Endothelial cell of umbilical vein (primary cell): Measurements from ENCODE around the gene RHEX. TPM values are rescaled to one million over a fixed set of nuclear protein-coding genes. Genes with fewer than 3 reads are reported as not detected.
"Not testable (repeated sequence)": the region's sequence is repeated elsewhere in the genome, so short reads cannot be mapped to it uniquely, and the experiment has no call there.

ENCODE experiments used
- BruUV-seq: library from RNA; stranded (reverse); fragments of 400-500 nt; replicated peaks from 2 replicates; lab custom pipeline; 2021; lab: Mats Ljungman, UMichigan
- CTCF ChIA-PET: fragments of 300-600, 350-600 bp; sonication (Branson Sonifier 250); formaldehyde crosslinking; loops from one replicate; lab custom pipeline; 2021; ENCODE audit warnings: antibody characterized with exemption, inconsistent platforms; lab: Charles Lee
- POLR2A ChIA-PET: fragments of 300-600, 350-600 bp; sonication (Branson Sonifier 250); formaldehyde crosslinking; loops from one replicate; lab custom pipeline; 2021; ENCODE audit warnings: antibody characterized with exemption, inconsistent platforms; lab: Charles Lee
- DNase-seq: peaks from one replicate; pipeline ENCODE4 v3.0.0-alpha.2; 2011; ENCODE audit warnings: low read depth, low spot score
- FAIRE-seq: peaks from 2 replicates; lab custom pipeline; 2011; peaks lifted over from hg19 to GRCh38; lab: Jason Lieb, UNC
- H2AFZ ChIP-seq: 2 replicates; pipeline ENCODE4 v1.6.0; 2012; ENCODE audit warnings: low read depth, low read length, control low read depth, inconsistent platforms
- H3K27ac ChIP-seq: 2 replicates; pipeline ENCODE4 v1.5.1; 2011; ENCODE audit warnings: low read depth, mild to moderate bottlenecking, control low read depth, low read length, moderate library complexity; ENCODE audit not compliant: insufficient read depth
- H3K27me3 ChIP-seq, 2 experiments: 2 replicates each; pipeline versions ENCODE4 v1.6.0 to v1.6.1; 2011; ENCODE audit warnings: low read length in 2 of 2, mixed read lengths in 1 of 2; ENCODE audit not compliant: control insufficient read depth in 2 of 2, insufficient read depth in 2 of 2
- H3K36me3 ChIP-seq, 2 experiments: 2 replicates in 1 of 2; 3 replicates in 1 of 2; pipeline ENCODE4 v1.5.1; 2011; ENCODE audit warnings: low read length in 2 of 2, mild to moderate bottlenecking in 1 of 2, moderate library complexity in 1 of 2; ENCODE audit not compliant: control insufficient read depth in 2 of 2, insufficient read depth in 2 of 2; ENCODE audit errors: extremely low read depth in 1 of 2
- H3K4me1 ChIP-seq: 3 replicates; pipeline ENCODE4 v1.5.1; 2011; ENCODE audit warnings: mild to moderate bottlenecking, low read length; ENCODE audit not compliant: control insufficient read depth, insufficient read depth; ENCODE audit errors: extremely low read depth
- H3K4me2 ChIP-seq: 2 replicates; pipeline ENCODE4 v1.6.1; 2011; ENCODE audit warnings: low read length, control low read depth, mixed read lengths; ENCODE audit not compliant: insufficient read depth
- H3K4me3 ChIP-seq, 3 experiments: fragments of 200-600 bp in 1 of 3; sonication (generic), shearing (Covaris generic) in 1 of 3; replicated peaks in 1 of 3; 2 replicates each; pipeline ENCODE4 v1.5.1; 2011 to 2016; ENCODE audit warnings: control low read depth in 3 of 3, low read length in 3 of 3, mild to moderate bottlenecking in 2 of 3, inconsistent platforms in 1 of 3, low read depth in 1 of 3, moderate library complexity in 1 of 3; ENCODE audit not compliant: insufficient read depth in 1 of 3
- H3K79me2 ChIP-seq: 2 replicates; pipeline ENCODE4 v1.6.0; 2012; ENCODE audit warnings: low read length, inconsistent platforms; ENCODE audit not compliant: control insufficient read depth, insufficient read depth
- H3K9ac ChIP-seq: replicated peaks from 2 replicates; pipeline ENCODE3; 2011; ENCODE audit warnings: low read length, control low read depth; ENCODE audit not compliant: insufficient read depth; ENCODE audit errors: extremely low read depth
- H3K9me1 ChIP-seq: replicated peaks from 3 replicates; pipeline ENCODE4 v1.6.0; 2011; ENCODE audit warnings: mild to moderate bottlenecking, low read length; ENCODE audit not compliant: control insufficient read depth, insufficient read depth; ENCODE audit errors: extremely low read depth
- H3K9me3 ChIP-seq: replicated peaks from 2 replicates; pipeline ENCODE4 v1.5.1; 2012; ENCODE audit warnings: low read length, inconsistent platforms; ENCODE audit not compliant: control insufficient read depth, insufficient read depth
- H4K20me1 ChIP-seq: replicated peaks from 2 replicates; pipeline ENCODE3; 2011; ENCODE audit warnings: mild to moderate bottlenecking, low read length; ENCODE audit not compliant: control insufficient read depth, insufficient read depth; ENCODE audit errors: extremely low read depth
- CTCF ChIP-seq, 2 donors: IDR thresholded peaks; 1 replicate in 1 of 2; 2 replicates in 1 of 2; pipeline ENCODE4 v1.5.1; 2011; ENCODE audit warnings: low read length in 2 of 2, mild to moderate bottlenecking in 2 of 2, moderate library complexity in 2 of 2, control low read depth in 1 of 2, inconsistent platforms in 1 of 2, low read depth in 1 of 2; ENCODE audit not compliant: insufficient read depth in 1 of 2; ENCODE audit errors: extremely low read depth in 1 of 2
- EZH2 ChIP-seq: IDR thresholded peaks from 2 replicates; pipeline ENCODE4 v1.6.1; 2012; ENCODE audit warnings: borderline replicate concordance, low read depth, mild to moderate bottlenecking, moderate library complexity, low read length, inconsistent platforms; ENCODE audit not compliant: severe bottlenecking
- FOS ChIP-seq: IDR thresholded peaks from 2 replicates; pipeline ENCODE4 v1.6.1; 2011; ENCODE audit warnings: mild to moderate bottlenecking, low read length, moderate library complexity, borderline replicate concordance; ENCODE audit not compliant: insufficient read depth
- GATA2 ChIP-seq: IDR thresholded peaks from 2 replicates; pipeline ENCODE4 v1.7.0; 2011; ENCODE audit warnings: low read depth, mild to moderate bottlenecking, moderate library complexity, mixed read lengths, low read length; ENCODE audit not compliant: insufficient read length, insufficient read depth
- JUN ChIP-seq: IDR thresholded peaks from 2 replicates; pipeline ENCODE4 v1.6.1; 2011; ENCODE audit warnings: borderline replicate concordance, low read depth; ENCODE audit not compliant: insufficient read length, insufficient read depth
- MYC ChIP-seq: IDR thresholded peaks from one replicate; pipeline ENCODE4 v1.6.1; 2011; ENCODE audit warnings: mild to moderate bottlenecking, low read depth, low read length
- POLR2A ChIP-seq: IDR thresholded peaks from 2 replicates; pipeline ENCODE4 v1.6.1; 2012; ENCODE audit warnings: low read depth, mild to moderate bottlenecking, control low read depth, low read length
- POLR2AphosphoS5 ChIP-seq: IDR thresholded peaks from 2 replicates; pipeline ENCODE4 v1.6.1; 2012; ENCODE audit warnings: low read depth, mild to moderate bottlenecking, control low read depth, low read length, moderate library complexity; ENCODE audit not compliant: insufficient read depth
- dilution Hi-C: fragments of 300-500 bp; cut with MboI; formaldehyde crosslinking; loops from one replicate; pipeline ENCODE4 v1.15.0; 2019; ENCODE audit warnings: low sequenced_read_pairs; ENCODE audit not compliant: extremely low pct_ligation_motif_present
- intact Hi-C: fragments of 100-400 bp; cut with micrococcal nuclease; formaldehyde crosslinking; loops from one replicate; pipeline ENCODE4 v1.10.0; 2022
- polyA plus RNA-seq, 4 experiments: library from polyadenylated mRNA; depleted of rRNA in 3 of 4; stranded (reverse) in 3 of 4; unstranded in 1 of 4; fragments of >200 nt; gene quantifications; 2 replicates each; pipeline versions ENCODE4 v1.2.1 to v1.2.3, GENCODE V29; 2011 to 2012; ENCODE audit warnings: missing spikeins in 1 of 4
- total RNA-seq: library from RNA; stranded (reverse); gene quantifications from 2 replicates; pipeline ENCODE4 v1.2.3, GENCODE V29; 2021
- TF ChIP-seq, protein P1 (sequence below): IDR thresholded peaks from 2 replicates; pipeline ENCODE4 v1.6.1; 2011; ENCODE audit not compliant: insufficient read depth, insufficient read length

RHEX gene
- total and polyA plus RNA-seq, 2 donors (not counting 3 experiments of a cell fraction or from before 2014, with no cell fraction given): not detected

GRCh38 chr1:206064501-206064900 is 11.5 kb downstream of the RHEX start:
- H3K36me3 ChIP-seq, H3K4me1 ChIP-seq, dilution Hi-C loops, DNase-seq, BruUV-seq, POLR2A ChIA-PET, H3K27ac ChIP-seq, FAIRE-seq, H3K9ac ChIP-seq, H3K9me1 ChIP-seq, intact Hi-C loops, H4K20me1 ChIP-seq, H3K79me2 ChIP-seq, H3K9me3 ChIP-seq, H3K4me2 ChIP-seq, H2AFZ ChIP-seq, H3K4me3 ChIP-seq, CTCF ChIA-PET: not testable (repeated sequence)
- peaks cover 18 to 19% of the 10 kb centered on the region in 2 experiments for H3K27me3 ChIP-seq

- Histone ChIP-seq H3K4me1 (no peaks in the 10 kb centered on the region), H3K9ac (no peak overlapping the region), H3K36me3 (no peaks in the 10 kb centered on the region), H3K9me1 (no peaks in the 10 kb centered on the region), H3K79me2 (no peaks in the 10 kb centered on the region), H3K4me2 (no peak overlapping the region), H2AFZ (no peak overlapping the region), H3K4me3 (no peak overlapping the region), H3K27ac (no peak overlapping the region), H4K20me1 (no peaks in the 10 kb centered on the region), H3K9me3 (no peaks in the 10 kb centered on the region), H3K27me3 (peaks cover 19 to 23% of the 10 kb centered on the region in 2 experiments)
- ChIA-PET CTCF (interaction anchor here (1.1 kb wide), 1 partner anchor 13 kb away, joined by 3 read pairs; no protein-coding TSS in a partner anchor), POLR2A (no interaction called here)
- intact Hi-C loops (no loop called here), dilution Hi-C loops (no loop called here)
- no TSS peak for BruUV-seq
- DNase-seq (no peak), FAIRE-seq (no peak)
- TF ChIP-seq FOS (no peak), GATA2 (no peak), JUN (no peak), POLR2A (no peak), EZH2 (no peak), CTCF (IDR thresholded peaks at IDR 0.05; ENCODE audit: extremely low read depth in 1 of 2, insufficient read depth in 1 of 2, low read depth in 1 of 2, low read length in 2 of 2) (no peak), POLR2AphosphoS5 (no peak), MYC (no peak)
- TF ChIP-seq, protein P1, sequence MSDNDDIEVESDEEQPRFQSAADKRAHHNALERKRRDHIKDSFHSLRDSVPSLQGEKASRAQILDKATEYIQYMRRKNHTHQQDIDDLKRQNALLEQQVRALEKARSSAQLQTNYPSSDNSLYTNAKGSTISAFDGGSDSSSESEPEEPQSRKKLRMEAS: no peak
Observed at GRCh38 chr1:206065547-206066145, 12.7 kb downstream of the RHEX start.
